ENCODE measurements around the gene RNF13.

GRCh38 chr3:149879872-149880271 is 66.9 kb downstream of the RNF13 start:
- TF ChIP-seq RAD21 (IDR thresholded peaks at IDR 0.05; ENCODE audit: low read depth) (peak; percentile 49), YY1 (IDR thresholded peaks at IDR 0.05; ENCODE audit: low read depth) (no peak), TEAD4 (IDR thresholded peaks at IDR 0.05) (no peak), TAF1 (IDR thresholded peaks at IDR 0.05; ENCODE audit: low read depth) (no peak), CEBPB (IDR thresholded peaks at IDR 0.05) (0 out of 2 replicates have a peak, but pooled peaks have one; percentile 14), EGR1 (IDR thresholded peaks at IDR 0.05) (no peak), USF1 (IDR thresholded peaks at IDR 0.05) (no peak), MAX (IDR thresholded peaks at IDR 0.05) (no peak)
